Skeletal muscle satellite cell (primary cell): ENCODE measurements around the gene GLDC.
"Not testable (repeated sequence)": the region's sequence is repeated elsewhere in the genome, so short reads cannot be mapped to it uniquely, and the experiment has no call there.

ENCODE experiments used
- H3K27me3 ChIP-seq: 2 replicates; pipeline ENCODE4 v1.7.0; 2013; ENCODE audit warnings: low read length; ENCODE audit not compliant: control insufficient read depth, insufficient read depth
- H3K36me3 ChIP-seq: 2 replicates; pipeline ENCODE4 v1.7.0; 2013; ENCODE audit warnings: mild to moderate bottlenecking, control low read depth, low read length; ENCODE audit not compliant: insufficient read depth
- H3K4me1 ChIP-seq: 2 replicates; pipeline ENCODE4 v1.7.0; 2013; ENCODE audit warnings: low read length; ENCODE audit not compliant: control insufficient read depth, insufficient read depth
- H3K4me2 ChIP-seq: 2 replicates; pipeline ENCODE4 v1.7.0; 2013; ENCODE audit warnings: mild to moderate bottlenecking, low read length
- H3K4me3 ChIP-seq: 2 replicates; pipeline ENCODE4 v1.7.0; 2013; ENCODE audit warnings: low read length
- H3K9ac ChIP-seq: 2 replicates; pipeline ENCODE4 v1.7.0; 2013; ENCODE audit warnings: mild to moderate bottlenecking, low read depth, low read length, moderate library complexity
- H3K9me3 ChIP-seq: replicated peaks from 2 replicates; pipeline ENCODE4 v1.7.0; 2013; ENCODE audit warnings: mild to moderate bottlenecking, control low read depth, low read length

The GLDC gene

GRCh38 chr9:6658628-6659353, 13.3 kb upstream of the GLDC start:
- no peaks in the 10 kb centered on the region for H3K36me3 ChIP-seq
- no peaks in the 10 kb centered on the region for H3K4me1 ChIP-seq
- H3K9ac ChIP-seq, result no peak overlapping the region
- no peaks in the 10 kb centered on the region for H3K9me3 ChIP-seq
- H3K4me3 ChIP-seq, result no peak overlapping the region
- no peaks in the 10 kb centered on the region for H3K27me3 ChIP-seq
- H3K4me2 ChIP-seq, result no peak overlapping the region

- Histone ChIP-seq H3K4me2 (no peak overlapping the region), H3K4me1 (no peaks in the 10 kb centered on the region), H3K9ac (no peak overlapping the region), H3K36me3 (no peaks in the 10 kb centered on the region), H3K9me3 (no peaks in the 10 kb centered on the region), H3K4me3 (no peak overlapping the region), H3K27me3 (no peaks in the 10 kb centered on the region)
These were observed 11.2 kb upstream of the GLDC start for GRCh38 chr9:6656614-6657300.

- H3K4me3 ChIP-seq, result no peak overlapping the region
- no peaks in the 10 kb centered on the region for H3K36me3 ChIP-seq
- no peaks in the 10 kb centered on the region for H3K27me3 ChIP-seq
- H3K4me1 ChIP-seq, result no peaks in the 10 kb centered on the region
- no peak overlapping the region for H3K9ac ChIP-seq
- no peak overlapping the region for H3K4me2 ChIP-seq
- no peaks in the 10 kb centered on the region for H3K9me3 ChIP-seq
These were observed 9.5 kb upstream of the GLDC start for GRCh38 chr9:6655036-6655435.

GRCh38 chr9:6646293-6646636, 736 bp upstream of the GLDC start:
- no peaks in the 10 kb centered on the region for H3K9me3 ChIP-seq
- H3K4me1 ChIP-seq, result peaks cover 12% of the 10 kb centered on the region
- no peak overlapping the region for H3K9ac ChIP-seq
- peaks cover 44% of the 10 kb centered on the region for H3K27me3 ChIP-seq
- H3K4me3 ChIP-seq, result peak overlapping the region; percentile 65
- H3K36me3 ChIP-seq, result no peaks in the 10 kb centered on the region
- H3K4me2 ChIP-seq, result peak overlapping the region; percentile 77

GRCh38 chr9:6645105-6645354, 499 bp downstream of the GLDC start:
- Histone ChIP-seq H3K4me2 (peak overlapping the region; percentile 77), H3K4me1 (peaks cover 12% of the 10 kb centered on the region), H3K4me3 (peak overlapping the region; percentile 65), H3K27me3 (peaks cover 55% of the 10 kb centered on the region)
- H3K36me3 ChIP-seq, H3K9me3 ChIP-seq, H3K9ac ChIP-seq: not testable (repeated sequence)

GRCh38 chr9:6644346-6645104, 1.0 kb downstream of the GLDC start:
- peak overlapping the region; percentile 65 for H3K4me3 ChIP-seq
- H3K4me1 ChIP-seq, result peaks cover 12% of the 10 kb centered on the region
- H3K9ac ChIP-seq, result no peak overlapping the region
- H3K4me2 ChIP-seq, result peak overlapping the region; percentile 77
- H3K9me3 ChIP-seq, result no peaks in the 10 kb centered on the region
- peaks cover 58% of the 10 kb centered on the region for H3K27me3 ChIP-seq
- no peaks in the 10 kb centered on the region for H3K36me3 ChIP-seq

GRCh38 chr9:6641961-6642360, 3.6 kb downstream of the GLDC start:
- Histone ChIP-seq H3K4me1 (peaks cover 12% of the 10 kb centered on the region), H3K9ac (no peak overlapping the region), H3K27me3 (peaks cover 51% of the 10 kb centered on the region), H3K9me3 (no peaks in the 10 kb centered on the region), H3K4me3 (no peak overlapping the region), H3K36me3 (no peaks in the 10 kb centered on the region), H3K4me2 (no peak overlapping the region)

GRCh38 chr9:6641561-6641960, 4.0 kb downstream of the GLDC start:
- no peak overlapping the region for H3K4me3 ChIP-seq
- no peak overlapping the region for H3K4me2 ChIP-seq
- H3K9ac ChIP-seq, result no peak overlapping the region
- H3K36me3 ChIP-seq, result no peaks in the 10 kb centered on the region
- H3K27me3 ChIP-seq, result peaks cover 49% of the 10 kb centered on the region
- no peaks in the 10 kb centered on the region for H3K9me3 ChIP-seq
- peaks cover 12% of the 10 kb centered on the region for H3K4me1 ChIP-seq

- H3K9ac ChIP-seq, result no peak overlapping the region
- H3K4me3 ChIP-seq, result no peak overlapping the region
- H3K36me3 ChIP-seq, result no peaks in the 10 kb centered on the region
- H3K4me2 ChIP-seq, result no peak overlapping the region
- H3K4me1 ChIP-seq, result peaks cover 12% of the 10 kb centered on the region
- peaks cover 44% of the 10 kb centered on the region for H3K27me3 ChIP-seq
- no peaks in the 10 kb centered on the region for H3K9me3 ChIP-seq
These were observed 4.5 kb downstream of the GLDC start for GRCh38 chr9:6641056-6641455.

GRCh38 chr9:6640268-6641051, 5.1 kb downstream of the GLDC start:
- H3K27me3 ChIP-seq, result peaks cover 42% of the 10 kb centered on the region
- H3K4me3 ChIP-seq, result no peak overlapping the region

GRCh38 chr9:6639622-6640021, 5.9 kb downstream of the GLDC start:
- no peaks in the 10 kb centered on the region for H3K4me1 ChIP-seq
- H3K4me2 ChIP-seq, result no peak overlapping the region
- peaks cover 41% of the 10 kb centered on the region for H3K27me3 ChIP-seq
- H3K4me3 ChIP-seq, result no peak overlapping the region
- no peaks in the 10 kb centered on the region for H3K36me3 ChIP-seq
- H3K9ac ChIP-seq, result no peak overlapping the region
- no peaks in the 10 kb centered on the region for H3K9me3 ChIP-seq

More at GRCh38 chr9:6640268-6641051, 5.1 kb downstream of the GLDC start:
- H3K36me3 ChIP-seq, result no peaks in the 10 kb centered on the region
- H3K4me2 ChIP-seq, result no peak overlapping the region
- H3K9me3 ChIP-seq, result no peaks in the 10 kb centered on the region
- no peak overlapping the region for H3K9ac ChIP-seq
- H3K4me1 ChIP-seq, result peaks cover 7% of the 10 kb centered on the region
